Smooth muscle cell of the brain vasculature (primary cell): ENCODE results near the gene MAP3K4.

ENCODE experiments used
- DNase-seq: peaks from one replicate; pipeline ENCODE4 v3.0.0-alpha.2; 2012; ENCODE audit warnings: low read depth, low spot score

Gene MAP3K4

GRCh38 chr6:161000632-161001031 lies 9.1 kb downstream of the MAP3K4 start:
- no peak for DNase-seq

- DNase-seq = no peak
Measured at GRCh38 chr6:161001421-161001820, 9.9 kb downstream of the MAP3K4 start.

- no peak for DNase-seq
Measured at GRCh38 chr6:161003336-161003735, 11.8 kb downstream of the MAP3K4 start.

- no peak for DNase-seq
Measured at GRCh38 chr6:161008245-161008644, 16.7 kb downstream of the MAP3K4 start.

GRCh38 chr6:161009991-161010390 lies 18.4 kb downstream of the MAP3K4 start:
- no peak for DNase-seq

GRCh38 chr6:161010418-161010817 lies 18.8 kb downstream of the MAP3K4 start:
- no peak for DNase-seq

- no peak for DNase-seq
Measured at GRCh38 chr6:161011492-161012480, 20.2 kb downstream of the MAP3K4 start.

GRCh38 chr6:161013695-161014094 lies 22.1 kb downstream of the MAP3K4 start:
- DNase-seq = no peak

- DNase-seq = no peak
Measured at GRCh38 chr6:161017766-161018564, 26.4 kb downstream of the MAP3K4 start.

- DNase-seq = no peak
Measured at GRCh38 chr6:161019324-161019839, 27.8 kb downstream of the MAP3K4 start.

- DNase-seq = no peak
Measured at GRCh38 chr6:161021543-161021942, 30.0 kb downstream of the MAP3K4 start.

GRCh38 chr6:161021998-161022743 lies 30.6 kb downstream of the MAP3K4 start:
- no peak for DNase-seq

- DNase-seq = no peak
Measured at GRCh38 chr6:161023316-161023715, 31.7 kb downstream of the MAP3K4 start.

- DNase-seq = no peak
Measured at GRCh38 chr6:161024364-161024920, 32.9 kb downstream of the MAP3K4 start.

- DNase-seq = no peak
Measured at GRCh38 chr6:161027385-161027784, 35.8 kb downstream of the MAP3K4 start.

GRCh38 chr6:161029195-161029809 lies 37.7 kb downstream of the MAP3K4 start:
- peak; percentile 15 for DNase-seq

GRCh38 chr6:161031721-161032495 lies 40.3 kb downstream of the MAP3K4 start:
- peak; percentile 12 for DNase-seq

- DNase-seq = no peak
Measured at GRCh38 chr6:161033667-161034066, 42.1 kb downstream of the MAP3K4 start.

- no peak for DNase-seq
Measured at GRCh38 chr6:161035182-161035980, 43.8 kb downstream of the MAP3K4 start.
